Fibroblast of the aortic adventitia (primary cell): Measurements from ENCODE around the gene U2AF2. TPM values are rescaled to one million over a fixed set of nuclear protein-coding genes. Genes with fewer than 3 reads are reported as not detected.

Source experiments
- DNase-seq: peaks from one replicate; pipeline ENCODE4 v3.0.0-alpha.2; 2010; ENCODE audit warnings: low read depth
- H3K4me3 ChIP-seq: 2 replicates; pipeline ENCODE4 v1.5.1; 2011; ENCODE audit warnings: low read depth, mild to moderate bottlenecking, control low read depth, low read length, moderate library complexity
- total RNA-seq: library from RNA; depleted of rRNA; stranded (reverse); fragments of >200 nt; gene quantifications from 2 replicates; pipeline ENCODE4 v1.2.3, GENCODE V29; 2012; ENCODE audit warnings: low replicate concordance
- TF ChIP-seq, protein P1 (sequence below): IDR thresholded peaks from 2 replicates; pipeline ENCODE4 v1.5.1; 2011; ENCODE audit warnings: mild to moderate bottlenecking, low read length, control low read depth, inconsistent platforms; ENCODE audit not compliant: insufficient read depth

Gene U2AF2
- total RNA-seq, 1 donor, result 71.4 TPM

DNA sequence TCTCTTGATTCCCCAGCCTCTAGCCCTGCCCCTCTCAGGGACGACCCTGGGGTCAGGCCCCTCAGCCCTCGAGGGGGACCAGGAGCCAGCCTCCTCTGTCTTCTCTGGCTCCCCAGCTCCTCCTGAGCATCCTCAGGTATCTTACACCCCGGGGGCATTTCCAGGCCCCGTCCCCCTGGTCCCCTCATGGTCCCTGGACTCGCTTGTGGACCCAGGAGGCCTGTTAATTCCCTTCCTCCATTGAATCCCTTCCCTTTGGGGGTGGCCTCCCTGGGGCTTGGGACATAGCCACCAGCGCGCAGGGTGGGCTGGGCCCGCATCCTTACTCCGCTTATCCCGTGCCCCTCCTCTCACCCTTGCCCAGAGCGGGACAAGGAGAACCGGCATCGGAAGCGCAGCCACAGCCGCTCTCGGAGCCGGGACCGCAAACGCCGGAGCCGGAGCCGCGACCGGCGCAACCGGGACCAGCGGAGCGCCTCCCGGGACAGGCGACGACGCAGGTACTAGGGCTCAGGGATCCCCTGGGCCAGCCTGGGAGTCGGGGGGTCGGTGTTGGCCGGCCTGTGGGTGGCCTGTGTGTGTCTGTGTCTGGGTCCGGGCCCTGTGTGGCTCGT lies 4.1 kb downstream of the U2AF2 start:
- H3K4me3 ChIP-seq, result no peak overlapping the region
- TF ChIP-seq, protein P1, sequence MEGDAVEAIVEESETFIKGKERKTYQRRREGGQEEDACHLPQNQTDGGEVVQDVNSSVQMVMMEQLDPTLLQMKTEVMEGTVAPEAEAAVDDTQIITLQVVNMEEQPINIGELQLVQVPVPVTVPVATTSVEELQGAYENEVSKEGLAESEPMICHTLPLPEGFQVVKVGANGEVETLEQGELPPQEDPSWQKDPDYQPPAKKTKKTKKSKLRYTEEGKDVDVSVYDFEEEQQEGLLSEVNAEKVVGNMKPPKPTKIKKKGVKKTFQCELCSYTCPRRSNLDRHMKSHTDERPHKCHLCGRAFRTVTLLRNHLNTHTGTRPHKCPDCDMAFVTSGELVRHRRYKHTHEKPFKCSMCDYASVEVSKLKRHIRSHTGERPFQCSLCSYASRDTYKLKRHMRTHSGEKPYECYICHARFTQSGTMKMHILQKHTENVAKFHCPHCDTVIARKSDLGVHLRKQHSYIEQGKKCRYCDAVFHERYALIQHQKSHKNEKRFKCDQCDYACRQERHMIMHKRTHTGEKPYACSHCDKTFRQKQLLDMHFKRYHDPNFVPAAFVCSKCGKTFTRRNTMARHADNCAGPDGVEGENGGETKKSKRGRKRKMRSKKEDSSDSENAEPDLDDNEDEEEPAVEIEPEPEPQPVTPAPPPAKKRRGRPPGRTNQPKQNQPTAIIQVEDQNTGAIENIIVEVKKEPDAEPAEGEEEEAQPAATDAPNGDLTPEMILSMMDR, result no peak
- no peak for DNase-seq

DNA sequence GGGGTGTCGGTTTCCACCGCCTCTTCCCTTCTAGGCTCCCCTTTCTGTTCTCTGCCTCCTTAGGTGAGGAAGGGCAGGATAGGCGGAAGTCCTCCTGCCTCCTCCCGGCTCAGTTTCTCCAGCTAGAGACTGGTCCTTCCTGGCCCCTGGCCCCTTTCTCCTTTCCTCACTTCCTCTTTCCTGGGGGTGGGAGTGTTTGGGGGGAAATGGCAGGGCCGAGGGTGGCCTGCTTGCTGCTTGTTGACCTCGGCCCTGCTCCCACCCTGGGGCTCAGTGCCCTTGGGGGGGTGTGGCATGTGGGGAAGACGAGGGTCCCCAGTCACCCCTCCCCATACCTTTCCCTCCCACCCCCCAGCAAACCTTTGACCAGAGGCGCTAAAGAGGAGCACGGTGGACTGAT lies 5.0 kb downstream of the U2AF2 start:
- DNase-seq, result no peak
- TF ChIP-seq, protein P1, result no peak
- H3K4me3 ChIP-seq, result no peak overlapping the region

DNA sequence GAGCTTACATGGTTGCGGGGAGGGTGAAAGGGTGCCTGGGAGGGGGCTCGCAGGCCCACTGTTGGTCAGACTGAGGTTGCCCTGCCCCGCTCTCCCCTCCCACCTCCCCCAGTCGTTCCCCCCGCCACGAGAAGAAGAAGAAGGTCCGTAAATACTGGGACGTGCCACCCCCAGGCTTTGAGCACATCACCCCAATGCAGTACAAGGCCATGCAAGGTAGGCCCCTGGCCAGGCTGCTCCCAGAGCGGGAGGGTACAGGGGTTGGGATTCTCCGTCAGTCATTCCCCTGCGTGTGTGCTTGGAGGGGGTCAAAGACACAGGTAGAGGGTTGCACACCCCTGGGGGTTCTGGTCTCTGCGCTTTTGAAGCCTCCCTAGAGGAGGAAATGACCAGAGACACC lies 5.6 kb downstream of the U2AF2 start:
- TF ChIP-seq, protein P1, result no peak
- no peak overlapping the region for H3K4me3 ChIP-seq
- no peak for DNase-seq

DNA sequence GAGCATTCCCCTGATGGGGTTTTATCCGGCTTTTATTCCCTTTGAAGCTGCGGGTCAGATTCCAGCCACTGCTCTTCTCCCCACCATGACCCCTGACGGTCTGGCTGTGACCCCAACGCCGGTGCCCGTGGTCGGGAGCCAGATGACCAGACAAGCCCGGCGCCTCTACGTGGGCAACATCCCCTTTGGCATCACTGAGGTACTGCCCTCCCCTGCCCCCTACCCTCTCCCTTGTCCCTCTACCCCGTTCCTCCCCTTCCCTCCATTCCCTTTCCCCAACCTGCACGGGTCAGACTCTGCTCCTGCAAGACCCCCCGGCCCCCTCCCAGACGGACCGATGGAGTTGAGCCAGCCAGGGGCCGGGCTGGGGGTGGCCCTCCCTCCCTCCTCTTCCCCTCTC lies 6.2 kb downstream of the U2AF2 start:
- H3K4me3 ChIP-seq, result no peak overlapping the region
- no peak for DNase-seq
- TF ChIP-seq, protein P1, result no peak

DNA sequence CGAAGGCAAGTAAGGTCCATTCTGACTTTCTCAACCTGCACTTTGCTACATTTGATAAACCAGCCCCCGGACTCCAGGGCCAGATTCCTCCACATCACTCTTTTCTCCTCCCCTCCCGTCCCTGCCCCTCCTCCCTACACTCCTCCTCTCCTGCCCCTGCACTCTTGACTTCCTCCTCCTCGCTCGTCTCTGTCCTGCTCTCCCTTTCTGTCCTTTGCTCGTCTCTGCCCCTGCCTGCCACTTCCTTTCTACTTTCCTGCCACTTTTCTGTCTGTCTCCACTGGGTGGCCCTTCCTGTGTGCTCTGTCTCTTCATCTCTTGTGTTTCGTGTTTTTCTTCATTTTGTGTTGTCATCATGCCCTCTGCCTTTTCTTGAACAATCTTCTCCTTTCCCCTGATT lies 7.0 kb downstream of the U2AF2 start:
- TF ChIP-seq, protein P1, result no peak
- no peak overlapping the region for H3K4me3 ChIP-seq

DNA sequence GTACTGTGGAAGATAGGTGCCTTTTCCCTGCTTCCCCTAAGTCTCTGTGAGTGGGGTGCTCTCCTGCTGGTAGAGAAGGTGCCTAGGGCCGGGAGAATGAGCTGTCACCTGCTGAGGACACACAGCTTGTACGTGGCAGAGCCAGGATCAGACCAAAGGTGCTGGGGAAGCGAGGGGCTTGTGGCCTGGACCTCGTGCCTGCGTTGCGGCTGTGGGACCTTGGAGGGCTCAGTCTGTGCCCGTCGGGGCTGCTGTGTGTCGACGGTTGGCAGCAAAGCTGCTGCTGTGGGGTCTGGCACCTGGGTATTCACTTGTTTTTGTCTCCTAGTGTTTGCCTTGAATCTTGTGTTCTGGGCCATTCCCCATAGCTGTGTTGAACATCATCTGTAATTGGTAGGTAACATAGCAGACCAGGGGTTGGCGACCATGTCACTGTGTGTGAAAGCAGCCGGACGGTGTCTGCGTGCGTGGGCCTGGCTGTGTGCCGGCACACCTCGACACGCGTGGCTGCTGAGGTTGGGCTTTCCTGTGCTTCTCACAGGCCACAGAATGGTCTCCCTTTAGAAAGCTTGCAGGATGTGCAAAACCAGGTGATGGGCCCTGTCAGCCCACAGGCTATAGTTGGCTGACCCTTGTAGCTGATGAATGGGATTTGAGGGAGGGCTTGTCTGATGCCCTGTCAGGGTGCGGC lies 9.2 kb downstream of the U2AF2 start:
- DNase-seq, result no peak
- TF ChIP-seq, protein P1, result no peak
- H3K4me3 ChIP-seq, result no peak overlapping the region

More for the DNA sequence above, 7.0 kb downstream of the U2AF2 start:
- DNase-seq, result no peak
